Kidney (tissue), 14 donors: ENCODE measurements around the gene COPZ1. TPM values are rescaled to one million over a fixed set of nuclear protein-coding genes. Genes with fewer than 3 reads are reported as not detected.

Experiments
- DNase-seq, 5 donors: peaks; one replicate each; pipeline ENCODE4 v3.0.0-alpha.2; 2013 to 2020
- FAIRE-seq: peaks from 2 replicates; lab custom pipeline; 2012; peaks lifted over from hg19 to GRCh38; lab: Jason Lieb, UNC
- H3K27ac ChIP-seq, 2 donors: one replicate each; pipeline ENCODE4 v1.7.0; 2013; ENCODE audit warnings: low read depth in 2 of 2, low read length in 2 of 2, inconsistent platforms in 1 of 2
- H3K27me3 ChIP-seq: one replicate; pipeline ENCODE4 v1.7.1; 2013; ENCODE audit warnings: low read length, inconsistent platforms; ENCODE audit not compliant: control insufficient read depth, insufficient read depth
- H3K36me3 ChIP-seq, 3 donors: one replicate each; pipeline versions ENCODE4 v1.7.0 to v1.7.1; 2013; ENCODE audit warnings: low read length in 3 of 3, control low read depth in 1 of 3, inconsistent platforms in 1 of 3; ENCODE audit not compliant: insufficient read depth in 3 of 3, control insufficient read depth in 2 of 3
- H3K4me1 ChIP-seq, 3 donors: one replicate each; pipeline versions ENCODE4 v1.7.0 to v1.7.1; 2013; ENCODE audit warnings: low read length in 3 of 3, inconsistent platforms in 1 of 3, low read depth in 1 of 3; ENCODE audit not compliant: control insufficient read depth in 2 of 3, insufficient read depth in 2 of 3
- H3K4me3 ChIP-seq, 3 donors: one replicate each; pipeline versions ENCODE4 v1.7.0 to v1.8.1; 2013; ENCODE audit warnings: low read length in 3 of 3, control low read depth in 1 of 3, inconsistent platforms in 1 of 3
- H3K9ac ChIP-seq, 3 donors: one replicate each; pipeline versions ENCODE4 v1.7.0 to v1.7.1; 2013; ENCODE audit warnings: low read length in 3 of 3, control low read depth in 1 of 3, inconsistent platforms in 1 of 3
- H3K9me3 ChIP-seq, 3 donors: one replicate each; pipeline versions ENCODE4 v1.7.0 to v1.7.1; 2013; ENCODE audit warnings: low read length in 3 of 3, control low read depth in 1 of 3, inconsistent platforms in 1 of 3; ENCODE audit not compliant: control insufficient read depth in 2 of 3, insufficient read depth in 1 of 3
- intact Hi-C: fragments of 100-400 bp; cut with DNase I; formaldehyde crosslinking; loops from one replicate; pipeline ENCODE4 v1.11.1; 2022
- polyA plus RNA-seq: library from polyadenylated mRNA; stranded (reverse); fragments of 350-450 nt; fragmentation: Illumina TruSeq; extraction: RNeasy Lipid Tissue Mini Kit (QIAGEN cat#74804); gene quantifications from one replicate; pipeline ENCODE4 v1.2.3, GENCODE V29; 2014; ENCODE audit warnings: low read depth, low replicate concordance; ENCODE audit not compliant: insufficient read depth
- total RNA-seq: library from RNA; stranded (reverse); fragmentation: NEBNext Ultra II Directional; extraction: Animal tissue kit (Norgen Biotek cat#: 25700); gene quantifications from one replicate; pipeline ENCODE4 v1.2.1, GENCODE V29; 2021
- TF ChIP-seq, protein P1 (sequence below): IDR thresholded peaks from 3 replicates; pipeline ENCODE4 v1.5.1; 2012; ENCODE audit warnings: mild to moderate bottlenecking, moderate library complexity, borderline replicate concordance; ENCODE audit not compliant: insufficient read depth; ENCODE audit errors: extremely low read depth
- donor health status: control.
- donor health status: control.
- donor health status: control.
- donor health status: control.
- donor health status: control.
- donor health status: DM: yes; HTN: yes; CAD: no.
- donor health status: Normal renal cell carcinoma (clear cell type).

The COPZ1 gene
- total and polyA plus RNA-seq, 2 donors from 2014 or later = 141 to 181 TPM

DNA sequence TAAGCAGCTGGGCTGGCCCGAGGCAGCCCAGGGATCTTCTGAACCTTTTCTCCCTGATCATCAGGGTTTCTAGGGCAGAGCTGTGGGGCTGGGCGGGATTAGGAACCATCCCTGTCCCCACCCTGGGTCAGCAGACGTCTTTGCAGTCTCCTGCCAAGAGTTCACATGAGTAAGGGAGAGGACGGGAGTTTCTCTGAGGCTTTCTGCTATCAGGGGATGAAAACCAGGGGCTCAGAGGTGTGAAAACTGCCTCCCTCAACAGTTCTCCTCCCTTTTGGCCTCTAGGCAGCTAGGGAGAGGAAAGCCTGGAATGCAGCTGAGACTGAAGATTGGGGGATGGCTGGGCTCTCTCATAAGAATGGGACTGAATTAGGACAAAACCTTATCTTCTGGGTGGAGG lies 51.7 kb downstream of the COPZ1 start:
- H3K9ac ChIP-seq = no peak overlapping the region
- no peak overlapping the region for H3K27ac ChIP-seq
- DNase-seq (no peak), FAIRE-seq (no peak)
- H3K27me3 ChIP-seq = no peaks in the 10 kb centered on the region
- H3K4me1 ChIP-seq = peaks cover 0 to 13% (median 7%) of the 10 kb centered on the region in 3 donors
- TF ChIP-seq, protein P1, sequence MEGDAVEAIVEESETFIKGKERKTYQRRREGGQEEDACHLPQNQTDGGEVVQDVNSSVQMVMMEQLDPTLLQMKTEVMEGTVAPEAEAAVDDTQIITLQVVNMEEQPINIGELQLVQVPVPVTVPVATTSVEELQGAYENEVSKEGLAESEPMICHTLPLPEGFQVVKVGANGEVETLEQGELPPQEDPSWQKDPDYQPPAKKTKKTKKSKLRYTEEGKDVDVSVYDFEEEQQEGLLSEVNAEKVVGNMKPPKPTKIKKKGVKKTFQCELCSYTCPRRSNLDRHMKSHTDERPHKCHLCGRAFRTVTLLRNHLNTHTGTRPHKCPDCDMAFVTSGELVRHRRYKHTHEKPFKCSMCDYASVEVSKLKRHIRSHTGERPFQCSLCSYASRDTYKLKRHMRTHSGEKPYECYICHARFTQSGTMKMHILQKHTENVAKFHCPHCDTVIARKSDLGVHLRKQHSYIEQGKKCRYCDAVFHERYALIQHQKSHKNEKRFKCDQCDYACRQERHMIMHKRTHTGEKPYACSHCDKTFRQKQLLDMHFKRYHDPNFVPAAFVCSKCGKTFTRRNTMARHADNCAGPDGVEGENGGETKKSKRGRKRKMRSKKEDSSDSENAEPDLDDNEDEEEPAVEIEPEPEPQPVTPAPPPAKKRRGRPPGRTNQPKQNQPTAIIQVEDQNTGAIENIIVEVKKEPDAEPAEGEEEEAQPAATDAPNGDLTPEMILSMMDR = no peak
- H3K36me3 ChIP-seq = no peaks in the 10 kb centered on the region
- intact Hi-C loops = loop anchor here (10.0 kb wide), 1 partner anchor 152 kb away; no protein-coding TSS in a partner anchor
- H3K9me3 ChIP-seq = no peaks in the 10 kb centered on the region
- H3K4me3 ChIP-seq = no peak overlapping the region

DNA sequence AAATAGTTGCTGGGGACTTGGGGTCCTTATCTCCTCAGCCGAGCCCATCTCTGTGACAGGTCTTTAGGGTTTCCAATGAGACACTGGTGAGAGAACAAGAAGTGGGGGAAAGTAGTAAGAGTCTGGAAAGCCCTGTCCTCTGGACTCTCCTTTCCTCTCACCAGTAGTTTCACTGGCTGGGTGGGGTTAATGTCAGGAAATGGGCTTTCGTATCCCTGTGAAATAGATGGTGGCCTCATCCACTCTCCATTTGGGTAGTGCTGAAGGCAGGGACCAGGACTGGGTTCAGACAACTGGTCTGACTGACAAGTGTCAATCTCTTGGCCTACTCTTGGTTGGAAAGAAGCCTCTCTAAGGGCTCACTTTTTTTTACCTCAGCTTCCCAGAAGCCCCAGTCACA lies 52.1 kb downstream of the COPZ1 start:
- no peak overlapping the region for H3K27ac ChIP-seq
- no peaks in the 10 kb centered on the region for H3K36me3 ChIP-seq
- TF ChIP-seq, protein P1 = no peak
- no peak overlapping the region for H3K4me3 ChIP-seq
- H3K9me3 ChIP-seq = no peaks in the 10 kb centered on the region
- H3K9ac ChIP-seq = no peak overlapping the region
- no peaks in the 10 kb centered on the region for H3K27me3 ChIP-seq
- intact Hi-C loops = loop anchor here (10.0 kb wide), 1 partner anchor 152 kb away; no protein-coding TSS in a partner anchor
- H3K4me1 ChIP-seq = peaks cover 0 to 10% (median 7%) of the 10 kb centered on the region in 3 donors
- FAIRE-seq (no peak), DNase-seq (no peak)

DNA sequence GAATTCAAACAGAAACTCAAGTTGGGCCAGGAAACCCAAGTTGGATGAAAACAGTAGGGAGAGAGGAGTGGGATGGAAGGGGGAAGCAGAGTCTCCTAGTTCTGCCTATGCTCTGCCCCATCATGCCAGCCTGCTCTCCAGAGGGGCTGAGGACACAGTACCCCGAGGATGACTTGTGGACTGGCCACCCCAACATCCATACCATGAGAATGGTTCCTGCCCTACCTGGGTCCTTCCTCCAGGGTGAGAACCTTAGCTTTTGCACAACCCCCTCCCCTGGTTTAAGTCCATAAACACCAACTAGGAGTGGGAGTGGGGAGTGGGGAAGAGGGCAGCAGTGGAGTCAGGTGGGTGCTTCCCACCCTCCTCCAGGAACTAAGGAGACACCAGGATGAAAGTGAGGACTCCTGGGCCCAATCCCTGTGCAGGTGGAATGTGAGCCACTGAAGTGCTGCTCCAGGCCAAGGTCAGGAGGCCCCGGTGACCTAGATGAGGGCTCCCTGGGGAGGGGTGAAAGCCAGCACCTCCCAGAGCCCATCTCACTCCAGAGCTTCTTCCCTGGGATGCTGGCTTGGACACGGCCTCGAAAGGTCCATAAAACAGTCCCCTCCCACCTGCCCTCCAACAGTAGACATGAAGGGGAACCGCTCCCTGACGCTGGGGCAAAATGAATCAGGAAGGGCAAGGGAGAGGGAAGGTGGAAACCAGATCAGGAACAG lies 53.0 kb downstream of the COPZ1 start:
- Histone ChIP-seq H3K4me1 (peaks cover 0 to 7% (median 7%) of the 10 kb centered on the region in 3 donors), H3K36me3 (no peaks in the 10 kb centered on the region), H3K27me3 (no peaks in the 10 kb centered on the region), H3K9me3 (no peaks in the 10 kb centered on the region), H3K9ac (no peak overlapping the region), H3K27ac (no peak overlapping the region), H3K4me3 (no peak overlapping the region)
- TF ChIP-seq, protein P1 = no peak
- no peak for FAIRE-seq
- intact Hi-C loops = loop anchor here (10.0 kb wide), 1 partner anchor 153 kb away; no protein-coding TSS in a partner anchor
- peak in 1 of 5 donors; percentile 44 for DNase-seq
